ENCODE results near the gene KDM1B. TPM values are rescaled to one million over a fixed set of nuclear protein-coding genes. Genes with fewer than 3 reads are reported as not detected.

The KDM1B gene
- total and polyA plus RNA-seq, 9 of the 15 experiments (the other 6 are each of a cell fraction or from before 2014, with no cell fraction given) = 1.4 to 58.9 (median 36.3) TPM

DNA sequence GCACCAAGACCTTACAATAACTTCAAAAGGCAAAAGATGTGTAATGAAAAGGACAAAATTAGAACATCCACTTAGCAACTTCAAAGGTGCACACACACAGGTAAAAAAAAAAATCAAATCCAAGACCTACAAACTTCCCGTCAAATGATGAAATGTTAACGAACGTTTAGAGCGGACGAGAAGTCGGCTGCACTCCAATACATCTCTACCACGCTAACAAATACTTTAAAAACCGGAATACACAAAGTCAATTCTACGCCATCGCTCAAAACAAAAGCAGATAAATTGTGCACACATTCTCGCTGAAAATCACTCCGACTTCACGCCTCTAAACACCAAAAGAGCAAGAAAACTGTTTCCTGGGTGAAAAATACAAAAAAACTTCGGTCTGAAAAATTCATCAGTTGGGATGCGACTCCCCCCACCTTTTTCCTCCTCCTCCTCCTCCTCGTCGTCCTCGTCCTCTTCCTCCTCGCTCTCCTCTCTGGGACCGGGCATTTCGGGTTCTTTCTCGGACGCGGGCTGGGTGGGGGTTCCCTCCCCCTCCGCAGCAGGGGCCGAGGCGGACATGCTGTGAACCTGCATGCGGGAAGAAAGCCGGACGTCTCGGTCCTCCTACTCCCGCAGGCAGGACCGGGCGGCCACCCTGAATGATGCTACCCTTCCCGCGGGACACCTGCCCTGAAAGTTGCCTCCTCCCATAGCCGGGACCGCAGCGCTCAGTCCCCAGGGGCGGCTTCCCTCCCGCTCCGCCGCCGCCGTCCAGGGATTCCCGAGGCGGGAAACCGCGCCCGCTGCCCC is 108.4 kb downstream of the KDM1B start (continued):
- TF ChIP-seq CLOCK (CRISPR knock-in tag; IDR thresholded peaks at IDR 0.05; ENCODE audit: borderline replicate concordance) = no peak
- TF ChIP-seq CBX2 (IDR thresholded peaks at IDR 0.05; ENCODE audit: insufficient read depth, low read length, poor library complexity, severe bottlenecking) = no peak
- no peak for TF ChIP-seq IRF1 (CRISPR knock-in tag; IDR thresholded peaks at IDR 0.05; ENCODE audit: borderline replicate concordance)
- 0 out of 2 replicates have a peak, but pooled peaks have one; percentile 36 for TF ChIP-seq GATAD2A (IDR thresholded peaks at IDR 0.05)
- 0 out of 4 replicates have a peak, but pooled peaks of 1 of the 2 experiments have one; percentile 43 for TF ChIP-seq SIN3A (IDR thresholded peaks at IDR 0.05; ENCODE audit: borderline replicate concordance in 2 of 2, control insufficient read depth in 1 of 2, low read depth in 2 of 2, low read length in 2 of 2)
- TF ChIP-seq ZNF512 (tag; IDR thresholded peaks at IDR 0.05) = peak; percentile 60; the same call in 1 of the 2 replicates
- TF ChIP-seq ILK (tag; IDR thresholded peaks at IDR 0.05; ENCODE audit: borderline replicate concordance, low read depth) = no peak
- no peak for TF ChIP-seq MITF (IDR thresholded peaks at IDR 0.05)
- TF ChIP-seq PHF8 (IDR thresholded peaks at IDR 0.05; ENCODE audit: borderline replicate concordance, low read length) = 0 out of 2 replicates have a peak, but pooled peaks have one; percentile 1

All from K562 (cell line).